GM19023 (cell line): ENCODE data around the gene ARHGEF4.

Experiments
- ATAC-seq: cut with Tn5 transposase; IDR thresholded peaks from one replicate; pipeline ENCODE4 v1.9.1; 2021; ENCODE audit warnings: mild to moderate bottlenecking, moderate library complexity; ENCODE audit not compliant: unreplicated experiment

ARHGEF4 gene

GRCh38 chr2:131034122-131035051 is 197.7 kb downstream of the ARHGEF4 start:
- no peak for ATAC-seq

GRCh38 chr2:131035112-131035825 is 198.6 kb downstream of the ARHGEF4 start:
- no peak for ATAC-seq

GRCh38 chr2:131035826-131036231 is 199.1 kb downstream of the ARHGEF4 start:
- ATAC-seq, result no peak

- ATAC-seq, result no peak
Observed at GRCh38 chr2:131036269-131036668, 199.6 kb downstream of the ARHGEF4 start.

- ATAC-seq, result no peak
Observed at GRCh38 chr2:131036696-131037397, 200.1 kb downstream of the ARHGEF4 start.

- ATAC-seq, result no peak
Observed at GRCh38 chr2:131037398-131038257, 200.9 kb downstream of the ARHGEF4 start.

- no peak for ATAC-seq
Observed at GRCh38 chr2:131038258-131039100, 201.8 kb downstream of the ARHGEF4 start.

- ATAC-seq, result no peak
Observed at GRCh38 chr2:131039101-131039440, 202.4 kb downstream of the ARHGEF4 start.

- ATAC-seq, result no peak
Observed at GRCh38 chr2:131039535-131039907, 202.8 kb downstream of the ARHGEF4 start.

- ATAC-seq, result no peak
Observed at GRCh38 chr2:131039908-131040660, 203.4 kb downstream of the ARHGEF4 start.

GRCh38 chr2:131040661-131041401 is 204.1 kb downstream of the ARHGEF4 start:
- ATAC-seq, result no peak

- ATAC-seq, result no peak
Observed at GRCh38 chr2:131041402-131042147, 204.9 kb downstream of the ARHGEF4 start.

- no peak for ATAC-seq
Observed at GRCh38 chr2:131042148-131042775, 205.5 kb downstream of the ARHGEF4 start.

- ATAC-seq, result no peak
Observed at GRCh38 chr2:131043199-131044074, 206.7 kb downstream of the ARHGEF4 start.

GRCh38 chr2:131044075-131044756 is 207.5 kb downstream of the ARHGEF4 start:
- no peak for ATAC-seq

- no peak for ATAC-seq
Observed at GRCh38 chr2:131044757-131045150, 208.0 kb downstream of the ARHGEF4 start.
